Urinary bladder (tissue), 4 donors: ENCODE results near the gene WNT9A. TPM values are rescaled to one million over a fixed set of nuclear protein-coding genes. Genes with fewer than 3 reads are reported as not detected.
"Not testable (repeated sequence)": the region's sequence is repeated elsewhere in the genome, so short reads cannot be mapped to it uniquely, and the experiment has no call there.

ENCODE experiments used
- DNase-seq: peaks from one replicate; pipeline ENCODE4 v3.0.0-alpha.2; 2015; ENCODE audit errors: extremely low spot score
- H3K27ac ChIP-seq: one replicate; pipeline ENCODE4 v1.5.1; 2013; ENCODE audit warnings: low read depth, mild to moderate bottlenecking, moderate library complexity
- H3K36me3 ChIP-seq: one replicate; pipeline ENCODE4 v1.6.1; 2013; ENCODE audit warnings: mild to moderate bottlenecking, moderate library complexity; ENCODE audit not compliant: insufficient read depth
- H3K4me1 ChIP-seq: one replicate; pipeline ENCODE4 v1.6.1; 2013; ENCODE audit warnings: mild to moderate bottlenecking, moderate library complexity; ENCODE audit not compliant: insufficient read depth
- H3K4me3 ChIP-seq: one replicate; pipeline ENCODE4 v1.5.1; 2013; ENCODE audit warnings: low read depth, low read length
- WGBS: extraction: QIAGEN DNeasy Blood & Tissue Kit; methylation state at CpG from one replicate; pipeline ENCODE4 v1.1.7; 2013; 5-methylcytosine and 5-hydroxymethylcytosine counted together
- polyA plus RNA-seq: library from polyadenylated mRNA; stranded (reverse); fragments of 200-250 nt; gene quantifications from one replicate; pipeline ENCODE4 v1.2.3, GENCODE V29; 2013
- small RNA-seq: library from RNA; depleted of rRNA; stranded (forward); fragments of <200 nt; gene quantifications from one replicate; pipeline ENCODE3, GENCODE V24; 2014
- total RNA-seq: library from RNA; depleted of rRNA; stranded (reverse); fragments of >200 nt; gene quantifications from one replicate; pipeline ENCODE4 v1.2.3, GENCODE V29; 2014
- donor health status: healthy with polysubstance abuse.
- donor health status: healthy.

WNT9A gene
- total and polyA plus RNA-seq, 2 donors, result 2.7 to 9.4 TPM

- DNase-seq, result no peak
- WGBS, result 89% methylated on average over 15 of the region's 15 CpGs
- H3K36me3 ChIP-seq, result no peaks in the 10 kb centered on the region
- no peak overlapping the region for H3K4me3 ChIP-seq
- no peaks in the 10 kb centered on the region for H3K4me1 ChIP-seq
- no peak overlapping the region for H3K27ac ChIP-seq
Measured at GRCh38 chr1:227884370-227885134, 63.2 kb downstream of the WNT9A start.

GRCh38 chr1:227883641-227884301 is 64.0 kb downstream of the WNT9A start:
- Histone ChIP-seq H3K4me3 (no peak overlapping the region), H3K4me1 (no peaks in the 10 kb centered on the region), H3K36me3 (no peaks in the 10 kb centered on the region), H3K27ac (no peak overlapping the region)
- WGBS, result 95% methylated on average over 15 of the region's 15 CpGs
- no peak for DNase-seq

GRCh38 chr1:227883073-227883520 is 64.6 kb downstream of the WNT9A start:
- Histone ChIP-seq H3K27ac (no peak overlapping the region), H3K4me1 (no peaks in the 10 kb centered on the region), H3K4me3 (no peak overlapping the region), H3K36me3 (no peaks in the 10 kb centered on the region)
- 90% methylated on average over 9 of the region's 9 CpGs for WGBS
- no peak for DNase-seq

- H3K36me3 ChIP-seq, result no peaks in the 10 kb centered on the region
- no peak overlapping the region for H3K4me3 ChIP-seq
- H3K27ac ChIP-seq, result no peak overlapping the region
- no peak for DNase-seq
- 61% methylated on average over 4 of the region's 4 CpGs for WGBS
- H3K4me1 ChIP-seq, result no peaks in the 10 kb centered on the region
Measured at GRCh38 chr1:227880342-227880924, 67.3 kb downstream of the WNT9A start.

- not testable (repeated sequence) for H3K36me3 ChIP-seq, H3K27ac ChIP-seq, DNase-seq, H3K4me1 ChIP-seq, H3K4me3 ChIP-seq
- WGBS, result 92% methylated on average over 3 of the region's 3 CpGs
Measured at GRCh38 chr1:227877810-227878209, 69.9 kb downstream of the WNT9A start.

GRCh38 chr1:227871892-227872291 is 75.8 kb downstream of the WNT9A start:
- not testable (repeated sequence) for H3K36me3 ChIP-seq, H3K4me1 ChIP-seq, DNase-seq, H3K4me3 ChIP-seq, H3K27ac ChIP-seq
- WGBS, result 86% methylated on average over 5 of the region's 5 CpGs

GRCh38 chr1:227870366-227870765 is 77.4 kb downstream of the WNT9A start:
- H3K27ac ChIP-seq, result no peak overlapping the region
- no peaks in the 10 kb centered on the region for H3K4me1 ChIP-seq
- no peak for DNase-seq
- no peak overlapping the region for H3K4me3 ChIP-seq
- no peaks in the 10 kb centered on the region for H3K36me3 ChIP-seq
- WGBS, result 72% methylated on average over 3 of the region's 3 CpGs

GRCh38 chr1:227869851-227870305 is 77.9 kb downstream of the WNT9A start:
- no peaks in the 10 kb centered on the region for H3K4me1 ChIP-seq
- no peaks in the 10 kb centered on the region for H3K36me3 ChIP-seq
- H3K4me3 ChIP-seq, result no peak overlapping the region
- no peak for DNase-seq
- WGBS, result 77% methylated on average over 5 of the region's 5 CpGs
- H3K27ac ChIP-seq, result no peak overlapping the region

GRCh38 chr1:227869279-227869842 is 78.4 kb downstream of the WNT9A start:
- no peaks in the 10 kb centered on the region for H3K36me3 ChIP-seq
- H3K4me3 ChIP-seq, result no peak overlapping the region
- WGBS, result 68% methylated on average over 5 of the region's 5 CpGs
- H3K27ac ChIP-seq, result no peak overlapping the region
- no peaks in the 10 kb centered on the region for H3K4me1 ChIP-seq
- no peak for DNase-seq

Small RNAs within 50 kb of the gene (small RNA-seq; reads per million reads assigned to genes)
- not detected for gene MIR5008
- not detected for gene SEPT14P17

Other genes starting within 250 kb of the WNT9A start
- gene JMJD4, start 212.6 kb downstream of the WNT9A start, total RNA-seq, result 18.5 TPM
- 17.4 TPM for gene JMJD4, start 212.6 kb downstream of the WNT9A start, polyA plus RNA-seq
- gene SNAP47, start 212.5 kb downstream of the WNT9A start, total RNA-seq, result 37.0 TPM
- 33.8 TPM for gene SNAP47, start 212.5 kb downstream of the WNT9A start, polyA plus RNA-seq
- gene PRSS38, start 132.3 kb downstream of the WNT9A start, total RNA-seq, result not detected
- not detected for gene PRSS38, start 132.3 kb downstream of the WNT9A start, polyA plus RNA-seq
- not detected for gene WNT3A, start 59.1 kb upstream of the WNT9A start, total RNA-seq
- gene WNT3A, start 59.1 kb upstream of the WNT9A start, polyA plus RNA-seq, result not detected
- gene ARF1, start 134.8 kb upstream of the WNT9A start, total RNA-seq, result 112 TPM
- 462 TPM for gene ARF1, start 134.8 kb upstream of the WNT9A start, polyA plus RNA-seq
- gene C1orf35, start 155.4 kb upstream of the WNT9A start, total RNA-seq, result 4.3 TPM
- gene C1orf35, start 155.4 kb upstream of the WNT9A start, polyA plus RNA-seq, result 25.7 TPM
- gene MRPL55, start 161.4 kb upstream of the WNT9A start, total RNA-seq, result 22.5 TPM
- gene MRPL55, start 161.4 kb upstream of the WNT9A start, polyA plus RNA-seq, result 109 TPM
- gene GUK1, start 192.3 kb upstream of the WNT9A start, total RNA-seq, result 103 TPM
- 492 TPM for gene GUK1, start 192.3 kb upstream of the WNT9A start, polyA plus RNA-seq
- 4.0 TPM for gene GJC2, start 202.0 kb upstream of the WNT9A start, total RNA-seq
- 5.4 TPM for gene GJC2, start 202.0 kb upstream of the WNT9A start, polyA plus RNA-seq
- gene IBA57, start 217.9 kb upstream of the WNT9A start, total RNA-seq, result 5.4 TPM
- 6.6 TPM for gene IBA57, start 217.9 kb upstream of the WNT9A start, polyA plus RNA-seq